Fibroblast of gingiva (primary cell): ENCODE data around the gene PTPRU.

Experiments
- DNase-seq: peaks from one replicate; pipeline ENCODE4 v3.0.0-alpha.2; 2011; ENCODE audit warnings: low read depth

PTPRU gene

GRCh38 chr1:29317916-29318530, 81.7 kb downstream of the PTPRU start:
- no peak for DNase-seq

GRCh38 chr1:29318724-29319123, 82.4 kb downstream of the PTPRU start:
- DNase-seq, result no peak

DNA sequence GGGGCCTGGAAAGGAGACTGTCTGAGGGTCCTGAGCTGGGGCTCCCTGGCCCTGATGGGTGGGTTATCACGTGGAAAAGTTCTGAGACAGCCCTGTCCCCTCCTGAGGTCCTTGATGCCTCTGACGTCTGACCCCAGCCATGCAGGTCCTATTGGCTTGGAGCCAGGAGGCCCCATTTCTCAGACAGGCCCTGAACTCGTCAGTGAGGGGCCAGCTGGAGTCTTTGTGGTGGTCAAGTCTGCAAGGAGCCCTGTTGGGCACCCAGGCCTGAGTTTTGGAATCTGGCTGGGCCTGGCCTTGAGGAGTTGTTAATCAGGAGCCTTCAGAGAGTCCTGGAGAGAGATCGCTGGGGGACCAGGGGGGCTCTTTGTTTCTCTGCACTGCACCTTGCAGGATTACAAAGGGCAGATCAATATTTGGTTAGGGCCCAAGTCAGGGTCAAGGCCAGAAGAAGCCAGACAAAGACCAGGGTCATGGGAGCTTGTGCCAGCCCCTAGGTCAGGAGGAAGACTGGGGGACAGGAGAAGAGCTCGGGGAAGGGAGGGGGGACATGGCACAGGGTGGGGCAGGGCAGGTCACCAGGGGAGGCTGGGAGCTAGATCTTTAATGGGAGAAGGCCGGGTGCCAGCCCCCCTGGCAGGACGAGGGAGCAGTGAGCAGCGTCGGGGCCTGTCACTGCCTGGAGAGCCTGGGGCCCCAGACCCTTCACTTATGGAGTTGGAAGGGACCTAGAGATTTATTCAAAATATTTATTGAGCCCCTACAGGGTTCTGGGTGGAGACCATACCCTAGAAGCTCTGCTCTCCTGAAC, 83.2 kb downstream of the PTPRU start:
- no peak for DNase-seq

DNA sequence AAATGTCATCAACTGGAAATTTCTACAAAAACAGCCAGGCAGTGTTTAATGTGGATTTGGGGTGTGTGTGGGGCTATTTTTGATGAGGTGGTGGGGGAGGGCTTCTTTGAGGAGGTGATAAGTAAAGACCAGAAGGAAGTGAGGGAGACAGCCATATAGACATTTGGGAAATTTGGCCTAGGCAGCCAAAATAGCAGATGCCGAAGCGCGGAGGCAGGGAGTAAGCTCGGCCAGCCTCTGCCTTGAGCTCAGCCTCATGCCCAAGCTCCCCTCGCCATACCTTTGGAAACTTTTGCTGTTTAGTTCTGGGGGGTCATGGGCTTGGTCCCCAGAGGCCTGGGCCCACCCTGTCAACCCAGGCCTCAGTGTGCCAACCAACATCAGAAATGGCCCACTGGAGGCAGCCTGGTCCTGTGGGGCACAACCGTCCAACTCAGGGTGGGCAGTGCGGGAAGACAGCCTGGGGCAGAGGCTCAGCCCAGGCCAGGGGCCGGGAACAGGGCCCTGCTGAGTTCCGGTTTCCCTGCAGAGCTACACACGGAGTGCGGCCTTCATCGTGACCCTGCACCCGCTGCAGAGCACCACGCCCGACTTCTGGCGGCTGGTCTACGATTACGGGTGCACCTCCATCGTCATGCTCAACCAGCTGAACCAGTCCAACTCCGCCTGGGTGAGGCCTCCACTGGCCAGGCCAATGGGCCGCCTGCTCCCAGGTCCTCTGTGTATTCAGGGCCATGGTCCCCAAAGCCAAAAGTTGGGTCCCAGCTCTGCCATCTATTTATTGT, 84.0 kb downstream of the PTPRU start:
- DNase-seq, result no peak

DNA sequence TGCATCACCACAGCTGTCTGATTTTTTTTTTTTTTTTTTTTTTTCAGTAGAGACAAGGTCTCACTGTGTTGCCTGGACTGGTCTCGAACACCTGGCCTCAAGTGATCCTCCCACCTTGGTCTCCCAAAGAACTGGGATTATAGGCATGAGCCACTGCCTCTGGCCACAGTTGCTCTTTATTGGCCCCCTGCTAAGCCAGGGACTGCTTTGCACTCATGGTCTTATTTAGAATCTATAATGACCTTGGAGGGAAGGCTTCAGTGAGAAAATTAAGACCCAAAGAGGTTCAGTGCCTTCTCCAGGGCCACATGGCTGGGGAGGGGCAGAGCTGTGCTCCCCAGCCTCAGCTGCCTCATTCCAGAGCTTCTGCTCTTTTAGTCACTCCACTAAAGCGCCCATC, 84.9 kb downstream of the PTPRU start:
- no peak for DNase-seq

DNA sequence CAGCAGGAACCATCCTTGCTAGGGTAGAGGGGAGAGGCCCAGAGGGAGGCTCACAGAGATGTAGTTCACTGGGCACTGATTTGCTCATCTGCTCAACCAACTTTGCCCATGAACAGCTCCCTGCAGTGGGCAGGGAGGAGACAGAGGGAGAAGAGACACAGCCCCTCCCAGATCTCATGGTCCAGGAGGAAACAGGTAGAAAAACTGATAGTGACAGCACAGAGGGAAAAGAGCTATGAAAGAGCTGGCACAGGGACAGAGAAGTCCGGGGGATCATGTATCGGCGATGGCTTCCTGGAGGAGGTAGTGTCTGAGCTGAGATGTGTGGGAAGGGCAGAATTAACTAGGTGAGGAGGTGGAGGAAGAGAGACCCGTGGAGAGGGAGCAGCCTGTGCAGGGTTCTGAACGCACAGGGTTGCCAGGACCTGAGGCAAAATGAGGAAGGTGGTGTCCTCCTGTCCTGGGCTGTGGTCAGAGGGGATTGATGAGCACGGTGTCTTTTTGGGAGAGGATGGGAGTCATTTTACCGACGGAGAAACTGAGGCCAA, 85.9 kb downstream of the PTPRU start:
- no peak for DNase-seq

GRCh38 chr1:29322861-29323585, 86.7 kb downstream of the PTPRU start:
- DNase-seq, result no peak

GRCh38 chr1:29323636-29324035, 87.3 kb downstream of the PTPRU start:
- DNase-seq, result no peak

- DNase-seq, result no peak
These were observed 87.9 kb downstream of the PTPRU start for GRCh38 chr1:29324202-29324601.

DNA sequence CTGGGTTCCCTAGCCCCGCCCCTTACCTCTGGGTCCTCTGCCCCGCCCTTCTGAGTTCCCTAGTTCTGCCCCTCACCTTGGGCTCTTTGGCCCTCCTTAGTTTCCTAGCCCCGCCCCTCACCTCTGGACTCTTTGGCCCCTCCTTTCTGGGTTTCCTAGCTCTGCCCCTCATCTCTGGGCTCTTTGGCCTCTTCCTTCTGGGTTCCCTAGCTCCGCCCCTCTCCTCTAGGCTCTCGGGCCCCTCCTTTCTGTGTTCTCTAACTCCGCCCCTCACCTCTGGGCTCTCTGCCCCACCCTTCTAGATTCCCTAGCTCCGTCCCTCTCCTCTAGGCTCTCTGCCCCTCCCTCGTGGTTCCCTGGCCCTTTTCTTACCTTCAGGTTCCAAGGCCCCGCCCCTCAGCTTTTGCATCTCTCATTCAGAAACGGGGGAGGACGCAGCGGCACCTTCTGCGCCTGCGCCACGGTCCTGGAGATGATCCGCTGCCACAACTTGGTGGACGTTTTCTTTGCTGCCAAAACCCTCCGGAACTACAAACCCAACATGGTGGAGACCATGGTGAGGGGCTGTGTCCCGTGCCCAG, 88.5 kb downstream of the PTPRU start:
- DNase-seq, result no peak

GRCh38 chr1:29325675-29326074, 89.4 kb downstream of the PTPRU start:
- DNase-seq, result no peak

GRCh38 chr1:29326123-29326522, 89.8 kb downstream of the PTPRU start:
- no peak for DNase-seq

DNA sequence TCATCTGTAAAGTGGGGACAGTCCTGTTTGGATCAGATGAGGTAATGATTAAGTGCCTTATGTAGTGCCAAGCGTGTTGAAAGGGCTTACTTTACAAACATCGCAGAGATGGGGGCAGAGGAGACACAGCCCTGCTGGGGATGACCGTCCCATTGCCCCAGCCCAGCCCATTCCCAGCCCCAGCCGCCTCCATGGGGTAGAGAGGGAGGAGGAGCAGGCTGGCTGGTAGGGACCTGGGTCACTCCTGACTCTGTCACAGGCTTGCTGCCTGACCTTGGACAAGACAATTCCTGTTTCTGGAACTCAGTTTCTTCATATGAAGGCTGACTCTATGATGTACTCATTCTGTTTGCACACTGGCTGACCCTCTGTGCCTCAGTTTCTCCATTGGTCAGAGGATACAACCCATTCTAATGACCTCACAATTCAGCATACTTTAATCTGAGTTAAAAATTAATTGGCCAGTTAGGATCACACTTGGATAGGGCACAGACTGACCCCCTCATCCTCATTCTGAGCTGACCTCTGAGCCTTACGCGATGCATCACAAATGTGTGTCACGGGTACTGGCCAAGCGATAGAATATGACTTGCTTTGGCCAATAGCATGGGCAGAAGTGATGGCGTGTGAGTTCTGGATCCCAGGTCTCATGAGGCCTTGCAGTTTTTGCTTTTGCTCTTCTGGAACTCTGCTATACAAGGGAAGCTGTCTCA, 91.1 kb downstream of the PTPRU start:
- no peak for DNase-seq

DNA sequence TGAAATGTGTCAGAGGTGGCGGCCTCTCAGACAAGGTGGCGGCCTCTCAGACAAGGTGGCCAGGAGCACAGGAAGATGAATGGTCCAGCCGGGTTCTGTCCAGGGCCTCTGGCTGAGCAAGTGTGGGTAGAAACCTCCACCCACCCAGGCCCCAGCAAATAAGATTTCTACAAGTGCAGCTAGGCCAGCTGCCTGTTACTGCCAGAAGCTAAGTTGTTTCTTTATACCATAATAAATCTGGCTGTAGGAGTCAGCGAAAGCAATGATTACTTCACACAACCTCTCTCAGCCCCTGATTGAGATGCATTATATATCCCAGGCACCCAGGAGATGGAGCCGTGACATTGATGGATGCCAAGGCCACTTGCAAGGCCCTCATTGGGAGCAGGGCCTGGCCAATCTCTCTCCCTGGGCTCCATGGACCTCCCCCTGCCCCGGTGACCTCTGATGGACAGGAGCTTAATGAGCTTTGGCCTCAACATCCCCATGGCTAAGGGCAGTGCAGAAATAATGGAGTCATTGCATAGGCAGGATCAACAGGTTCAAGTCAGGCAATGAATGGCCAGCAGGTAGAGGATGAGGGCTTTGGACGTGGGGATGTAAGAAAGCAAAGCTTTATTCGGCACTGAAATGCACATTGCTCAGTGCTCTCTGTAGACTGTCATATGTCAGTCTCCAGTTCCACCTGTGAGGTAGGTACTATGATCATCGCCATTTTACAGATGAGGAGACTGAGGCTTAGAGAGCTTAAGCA, 92.9 kb downstream of the PTPRU start:
- DNase-seq, result no peak

GRCh38 chr1:29330089-29330488, 93.8 kb downstream of the PTPRU start:
- no peak for DNase-seq

GRCh38 chr1:29330856-29331255, 94.5 kb downstream of the PTPRU start:
- no peak for DNase-seq

DNA sequence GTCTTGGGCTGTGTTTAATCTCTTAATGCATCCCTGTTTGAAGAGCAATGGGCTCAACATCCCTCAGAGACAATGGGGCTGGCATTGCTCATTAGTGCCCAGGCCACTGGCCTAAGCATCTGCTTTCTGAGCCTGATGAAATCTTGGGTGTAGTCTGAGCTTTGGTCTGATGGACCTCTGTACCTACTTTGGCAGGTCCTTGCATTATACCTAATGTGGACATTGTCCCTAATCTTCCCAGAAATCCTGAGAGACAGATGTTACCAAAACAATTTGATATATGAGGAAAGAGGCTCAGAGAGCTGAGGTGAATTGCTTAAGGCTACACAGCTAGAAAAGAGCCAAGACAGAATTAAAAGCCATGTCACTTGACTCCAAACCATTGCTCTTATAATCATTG, 95.0 kb downstream of the PTPRU start:
- no peak for DNase-seq

DNA sequence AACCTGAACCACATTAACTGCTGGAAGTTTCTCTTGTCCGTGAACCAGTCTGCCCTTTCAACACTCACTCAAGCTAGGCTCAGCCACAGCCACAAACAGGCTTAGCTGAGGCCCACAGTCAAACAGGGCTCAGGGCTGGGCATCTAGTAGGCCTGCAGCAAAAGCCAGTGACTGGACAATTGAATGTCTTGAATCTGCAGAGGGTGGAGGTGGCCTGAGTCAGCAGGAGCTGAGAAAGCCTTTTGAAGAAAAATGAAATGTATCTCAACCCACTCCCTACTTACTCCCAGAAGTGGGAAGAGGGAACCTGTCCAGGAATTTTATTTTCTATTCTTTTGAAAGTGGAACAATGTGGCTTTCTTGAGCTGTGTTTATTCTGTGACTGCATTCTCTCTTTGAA, 95.4 kb downstream of the PTPRU start:
- DNase-seq, result no peak

DNA sequence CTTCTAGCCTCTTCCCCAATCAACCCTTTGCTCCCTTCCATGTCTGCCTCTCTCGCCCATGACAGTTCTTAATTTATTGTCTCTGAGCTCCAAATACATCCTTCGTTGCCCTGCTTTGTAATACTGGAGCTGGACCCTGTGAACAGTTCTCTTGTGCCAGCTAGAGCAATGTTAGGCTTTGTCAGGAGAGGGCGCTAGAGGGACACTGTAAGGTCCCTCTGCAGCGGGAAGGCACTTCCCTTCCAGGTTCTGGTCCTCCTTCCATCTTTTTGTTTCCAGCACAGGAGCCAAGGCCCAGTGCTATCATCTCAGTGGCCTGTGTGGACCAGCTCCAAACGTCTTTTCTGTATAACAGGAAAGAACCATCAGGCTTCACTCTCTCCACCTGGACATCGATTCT, 95.9 kb downstream of the PTPRU start:
- no peak for DNase-seq

DNA sequence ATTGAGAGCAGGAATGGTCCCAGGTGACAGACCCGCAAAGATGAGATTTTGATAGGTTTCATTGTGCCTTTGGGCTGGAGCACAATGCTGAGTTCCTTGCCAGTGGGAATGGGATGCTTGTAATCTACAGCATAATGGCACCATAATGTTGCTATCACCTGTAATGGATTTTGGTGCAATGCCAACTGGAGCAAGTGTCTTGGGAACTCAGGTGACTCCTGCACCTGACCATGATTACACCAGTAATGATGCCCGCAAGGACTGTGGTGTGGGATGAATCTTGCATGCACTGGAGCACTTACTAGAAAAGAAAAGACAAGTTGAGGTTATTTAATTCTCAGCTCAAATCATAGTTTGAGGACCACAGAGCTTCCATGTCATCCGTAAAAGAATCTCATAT, 96.7 kb downstream of the PTPRU start:
- DNase-seq, result no peak
